CMK (cell line): ENCODE measurements around the gene ZNF236.
A peak's percentile ranks its signal among the peaks of the same experiment; 100 is the strongest.
"Not testable (repeated sequence)": the region's sequence is repeated elsewhere in the genome, so short reads cannot be mapped to it uniquely, and the experiment has no call there.

Source experiments
- DNase-seq: peaks from one replicate; pipeline ENCODE4 v3.0.0-alpha.2; 2010; ENCODE audit warnings: low read depth

The ZNF236 gene

GRCh38 chr18:76822506-76823160 lies at the start of gene ZNF236:
Gene ZNF236 (plus strand): TSS chr18:76822557. CDS start chr18:76822608, 51 bp downstream.
- peak; percentile 49 for DNase-seq

- DNase-seq: no peak
Measured at GRCh38 chr18:76772665-76773064, 49.7 kb upstream of the ZNF236 start.

DNA sequence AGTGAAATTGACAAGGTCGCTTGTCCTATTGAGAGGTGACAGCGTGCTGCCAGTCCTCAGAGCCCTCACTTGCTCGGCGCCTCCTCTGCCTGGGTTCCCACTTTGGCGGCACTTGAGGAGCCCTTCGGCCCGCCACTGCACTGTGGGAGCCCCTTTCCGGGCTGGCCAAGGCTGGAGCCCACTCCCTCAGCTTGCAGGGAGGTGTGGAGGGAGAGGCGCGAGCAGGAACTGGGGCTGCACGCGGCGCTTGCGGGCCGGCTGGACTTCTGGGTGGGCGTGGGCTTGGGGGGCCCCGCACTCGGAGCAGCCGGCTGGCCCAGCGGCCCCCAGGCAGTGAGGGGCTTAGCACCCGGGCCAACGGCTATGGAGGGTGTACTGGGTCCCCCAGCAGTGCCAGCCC lies 45.3 kb upstream of the ZNF236 start:
- not testable (repeated sequence) for DNase-seq

GRCh38 chr18:76783786-76784484 lies 38.4 kb upstream of the ZNF236 start:
- DNase-seq: no peak

- DNase-seq: no peak
Measured at GRCh38 chr18:76785872-76786271, 36.5 kb upstream of the ZNF236 start.

- no peak for DNase-seq
Measured at GRCh38 chr18:76788571-76789317, 33.6 kb upstream of the ZNF236 start.

DNA sequence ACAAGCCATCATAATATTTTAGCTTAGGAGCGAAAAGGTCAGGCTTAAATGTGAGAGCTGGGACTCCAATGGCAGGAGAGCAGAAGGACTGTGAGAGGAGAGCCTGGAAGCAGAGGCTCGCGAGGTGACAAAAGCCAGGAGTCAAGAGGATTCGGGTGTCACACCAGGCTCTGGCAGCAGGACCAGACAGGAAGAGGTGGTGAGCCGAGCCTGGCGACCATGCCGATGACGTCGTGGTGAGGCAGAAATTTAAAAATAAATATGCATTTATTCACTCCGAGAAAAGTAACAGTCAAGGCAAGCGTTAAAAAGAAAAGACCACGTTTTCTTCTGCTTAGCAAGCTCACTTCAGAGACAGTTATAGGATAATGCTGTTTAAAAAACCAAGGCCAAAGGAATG lies 31.3 kb upstream of the ZNF236 start:
- no peak for DNase-seq

GRCh38 chr18:76791642-76792041 lies 30.7 kb upstream of the ZNF236 start:
- no peak for DNase-seq

DNA sequence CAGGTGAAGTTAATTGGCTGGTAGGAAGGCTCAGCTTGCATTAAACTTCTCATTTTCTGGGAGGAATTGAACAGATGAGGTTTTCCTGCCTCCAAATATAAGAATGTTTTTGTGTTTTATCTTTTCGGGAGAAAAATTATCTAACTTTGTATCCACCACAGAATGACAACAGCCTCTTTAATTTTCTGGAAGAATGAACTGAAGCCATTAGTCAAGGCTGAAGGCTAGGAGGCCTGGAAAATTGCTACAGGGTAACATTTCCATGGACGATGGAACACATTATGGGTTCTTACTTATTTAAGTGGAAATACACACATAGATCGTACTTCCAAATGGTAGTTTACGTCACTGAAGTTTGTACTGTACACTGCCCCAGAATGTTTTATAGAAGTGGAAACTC lies 28.0 kb upstream of the ZNF236 start:
- DNase-seq: no peak

DNA sequence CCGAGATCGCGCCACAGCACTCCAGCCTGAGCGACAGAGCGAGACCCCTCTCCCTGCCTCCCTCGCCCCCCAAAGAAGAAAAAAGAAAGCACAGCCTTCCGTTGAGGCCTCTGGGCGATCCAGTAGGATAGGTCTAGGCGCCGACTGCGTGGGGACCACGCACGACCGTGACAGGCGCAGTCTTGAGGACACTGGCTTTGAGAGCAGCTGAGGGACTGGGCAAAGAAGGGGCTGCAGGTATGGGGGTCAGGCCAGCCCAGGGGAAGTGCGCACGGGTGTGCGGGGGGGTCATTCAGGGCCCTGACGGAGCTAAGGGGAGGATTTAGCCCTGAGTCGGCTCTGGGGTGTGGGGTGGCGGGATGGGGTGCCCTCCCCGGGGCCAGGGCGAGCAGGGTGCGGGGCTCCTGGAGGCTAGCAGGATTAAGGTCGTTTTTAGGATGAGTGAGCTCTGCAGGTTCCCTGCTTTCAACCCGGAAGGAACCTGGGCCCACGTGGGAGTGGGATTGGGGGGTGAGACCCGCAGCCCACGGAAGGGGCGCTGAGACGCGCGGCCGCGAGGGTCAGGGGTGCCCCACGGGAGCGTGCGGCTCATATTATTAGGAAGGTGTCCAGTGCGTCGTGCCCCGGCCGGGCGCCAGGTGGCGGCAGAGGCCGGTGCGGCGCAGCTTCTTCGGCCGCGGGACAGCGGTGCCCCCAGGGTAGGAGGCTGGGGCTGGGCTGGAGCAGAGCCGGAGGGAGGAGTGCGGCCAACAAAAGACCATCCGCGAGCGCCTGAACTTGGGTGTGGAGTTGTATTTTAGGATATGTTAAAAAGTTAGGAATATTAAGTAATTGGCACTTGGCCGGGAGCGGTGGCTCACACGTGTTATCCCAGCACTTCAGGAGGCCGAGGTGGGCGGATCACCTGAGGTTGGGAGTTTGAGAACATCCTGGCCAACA lies 20.5 kb upstream of the ZNF236 start:
- peak; percentile 17 for DNase-seq

DNA sequence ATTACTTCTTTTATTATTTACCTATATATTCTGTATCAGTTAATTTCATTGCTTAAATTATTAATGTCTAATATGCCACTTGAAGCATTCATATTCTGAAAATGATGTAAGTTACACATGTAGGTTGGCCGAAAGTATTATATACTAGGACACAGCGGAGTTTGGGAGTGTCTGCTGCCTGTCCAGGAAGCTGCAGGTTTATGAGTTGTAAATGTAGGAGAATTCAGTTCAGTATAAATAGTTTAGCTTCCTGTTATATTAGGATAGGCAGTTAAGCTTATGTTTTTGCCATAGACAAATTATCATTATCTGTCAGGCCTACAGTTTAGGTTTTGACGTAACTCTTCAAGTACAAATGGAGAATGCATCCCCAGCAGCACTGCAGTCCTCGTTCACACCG lies 18.9 kb upstream of the ZNF236 start:
- DNase-seq: no peak

- DNase-seq: peak; percentile 14
Measured at GRCh38 chr18:76803814-76804213, 18.5 kb upstream of the ZNF236 start.

GRCh38 chr18:76805221-76805620 lies 17.1 kb upstream of the ZNF236 start:
- DNase-seq: no peak

DNA sequence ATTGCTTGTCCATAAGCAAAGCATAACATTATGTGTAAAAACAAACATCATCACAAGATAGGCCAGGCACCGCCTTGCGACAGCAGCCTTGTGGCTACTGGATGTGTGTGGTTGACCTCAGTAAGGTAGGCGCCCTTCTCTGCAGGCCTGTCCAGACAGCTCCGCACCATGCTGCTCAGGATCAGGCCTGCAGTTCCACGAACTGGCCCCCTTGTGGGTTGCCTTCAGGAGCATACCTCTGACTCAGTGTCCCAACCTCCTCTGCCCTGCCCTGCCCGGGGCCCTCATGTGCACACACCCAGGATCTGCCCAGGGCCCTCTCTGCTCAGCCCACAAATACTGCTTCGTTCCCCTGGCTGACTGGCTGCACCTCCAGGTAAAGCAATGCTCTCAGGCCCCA lies 16.1 kb upstream of the ZNF236 start:
- DNase-seq: no peak

- no peak for DNase-seq
Measured at GRCh38 chr18:76808561-76808960, 13.8 kb upstream of the ZNF236 start.

DNA sequence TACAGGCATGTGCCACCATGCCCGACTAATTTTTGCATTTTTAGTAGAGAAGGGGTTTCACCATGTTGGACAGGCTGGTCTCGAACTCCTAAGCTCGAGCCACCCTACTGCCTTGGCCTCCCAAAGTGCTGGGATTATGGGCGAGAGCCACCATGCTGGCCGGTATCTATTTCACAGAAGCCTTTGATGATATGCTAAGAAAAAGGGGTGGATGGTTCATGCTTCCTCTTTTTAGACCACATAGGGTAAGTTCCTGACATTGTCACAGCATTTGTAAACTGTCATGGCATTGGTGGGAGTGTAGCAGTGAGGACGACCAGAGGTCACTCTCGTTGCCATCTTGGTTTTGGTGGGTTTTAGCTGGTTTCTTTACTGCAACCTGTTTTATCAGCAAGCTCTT lies 10.8 kb upstream of the ZNF236 start:
- DNase-seq: peak; percentile 32

DNA sequence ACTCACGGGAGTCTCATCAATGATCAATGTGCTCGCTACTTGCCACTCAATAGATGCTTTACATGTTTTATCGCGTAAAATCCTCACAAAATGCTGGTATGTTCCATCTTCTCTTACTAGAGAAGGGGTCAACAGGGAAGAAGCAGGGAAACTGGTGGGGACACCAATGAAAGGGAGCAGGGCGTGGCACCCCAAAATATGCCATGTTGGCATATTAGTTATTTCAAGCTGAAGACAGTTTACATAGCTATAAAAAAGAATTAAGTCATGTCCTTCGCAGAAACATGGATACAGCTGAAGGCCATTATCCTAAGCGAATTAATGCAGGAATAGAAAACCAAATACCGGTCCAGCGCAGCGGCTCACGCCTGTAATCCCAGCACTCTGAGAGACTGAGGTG lies 8.1 kb upstream of the ZNF236 start:
- no peak for DNase-seq

- no peak for DNase-seq
Measured at GRCh38 chr18:76816127-76816526, 6.2 kb upstream of the ZNF236 start.

- DNase-seq: no peak
Measured at GRCh38 chr18:76817888-76818611, 4.3 kb upstream of the ZNF236 start.

- no peak for DNase-seq
Measured at GRCh38 chr18:76819411-76820136, 2.8 kb upstream of the ZNF236 start.
